Prostate gland (tissue), 2 donors: Measurements from ENCODE around the gene ZNF784.

ENCODE experiments used
- POLR2A ChIP-seq: fragments of 450-650 bp; IDR thresholded peaks from one replicate; pipeline ENCODE4 v1.6.1; 2016; ENCODE audit warnings: antibody characterized with exemption, mild to moderate bottlenecking
- POLR2AphosphoS5 ChIP-seq: sonication (generic); formaldehyde crosslinking; IDR thresholded peaks from one replicate; pipeline ENCODE4 v1.6.1; 2017; ENCODE audit warnings: antibody characterized with exemption
- TF ChIP-seq, protein P1 (sequence below), 4 experiments: fragments of 200-600 bp in 2 of 4; fragments of 450-650 bp in 2 of 4; sonication (generic) in 2 of 4; IDR thresholded peaks; 1 replicate in 3 of 4; 2 replicates in 1 of 4; pipeline ENCODE4 v1.5.1; 2016 to 2019; ENCODE audit warnings: antibody characterized with exemption in 4 of 4, mild to moderate bottlenecking in 2 of 4, moderate library complexity in 2 of 4

DNA sequence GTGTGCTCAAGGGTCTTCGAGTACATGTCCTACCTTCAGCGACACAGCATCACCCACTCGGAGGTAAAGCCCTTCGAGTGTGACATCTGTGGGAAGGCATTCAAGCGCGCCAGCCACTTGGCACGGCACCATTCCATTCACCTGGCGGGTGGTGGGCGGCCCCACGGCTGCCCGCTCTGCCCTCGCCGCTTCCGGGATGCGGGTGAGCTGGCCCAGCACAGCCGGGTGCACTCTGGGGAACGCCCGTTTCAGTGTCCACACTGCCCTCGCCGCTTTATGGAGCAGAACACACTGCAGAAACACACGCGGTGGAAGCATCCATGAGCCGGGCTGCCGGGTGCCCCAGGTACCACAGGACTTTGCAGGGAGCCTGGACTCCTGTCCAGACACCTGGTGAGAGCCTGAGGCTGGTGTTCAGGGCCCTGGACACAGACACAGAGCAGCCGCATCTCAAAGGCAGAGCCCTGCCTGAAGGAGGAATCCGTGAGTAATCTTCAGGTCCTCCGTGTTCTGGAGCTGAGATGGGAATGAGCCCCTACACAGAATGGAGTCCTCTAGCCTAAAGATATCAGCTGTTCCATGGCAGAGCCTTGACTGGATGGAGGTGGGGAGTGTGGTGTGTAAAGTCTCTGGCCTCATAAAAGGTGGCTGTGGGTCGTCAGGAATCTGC is 20.6 kb upstream of the ZNF784 start:
- no peak for TF ChIP-seq POLR2AphosphoS5
- TF ChIP-seq, protein P1, sequence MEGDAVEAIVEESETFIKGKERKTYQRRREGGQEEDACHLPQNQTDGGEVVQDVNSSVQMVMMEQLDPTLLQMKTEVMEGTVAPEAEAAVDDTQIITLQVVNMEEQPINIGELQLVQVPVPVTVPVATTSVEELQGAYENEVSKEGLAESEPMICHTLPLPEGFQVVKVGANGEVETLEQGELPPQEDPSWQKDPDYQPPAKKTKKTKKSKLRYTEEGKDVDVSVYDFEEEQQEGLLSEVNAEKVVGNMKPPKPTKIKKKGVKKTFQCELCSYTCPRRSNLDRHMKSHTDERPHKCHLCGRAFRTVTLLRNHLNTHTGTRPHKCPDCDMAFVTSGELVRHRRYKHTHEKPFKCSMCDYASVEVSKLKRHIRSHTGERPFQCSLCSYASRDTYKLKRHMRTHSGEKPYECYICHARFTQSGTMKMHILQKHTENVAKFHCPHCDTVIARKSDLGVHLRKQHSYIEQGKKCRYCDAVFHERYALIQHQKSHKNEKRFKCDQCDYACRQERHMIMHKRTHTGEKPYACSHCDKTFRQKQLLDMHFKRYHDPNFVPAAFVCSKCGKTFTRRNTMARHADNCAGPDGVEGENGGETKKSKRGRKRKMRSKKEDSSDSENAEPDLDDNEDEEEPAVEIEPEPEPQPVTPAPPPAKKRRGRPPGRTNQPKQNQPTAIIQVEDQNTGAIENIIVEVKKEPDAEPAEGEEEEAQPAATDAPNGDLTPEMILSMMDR (IDR thresholded peaks at IDR 0.05), result no peak
- TF ChIP-seq POLR2A, result no peak
